K562 (cell line): Measurements from ENCODE around the gene PDE8A. TPM values are rescaled to one million over a fixed set of nuclear protein-coding genes. Genes with fewer than 3 reads are reported as not detected.

Experiments
- AFF1 ChIP-seq, 2 experiments: fragments of 450-650 bp; IDR thresholded peaks; 2 replicates each; pipeline ENCODE4 v1.6.1; 2018; ENCODE audit warnings: mild to moderate bottlenecking in 2 of 2, low read depth in 1 of 2; ENCODE audit not compliant: partially characterized antibody in 2 of 2
- ARID1B ChIP-seq: fragments of 450-650 bp; IDR thresholded peaks from 2 replicates; pipeline ENCODE4 v1.6.1; 2016; ENCODE audit warnings: antibody characterized with exemption, mild to moderate bottlenecking, inconsistent platforms
- DMBX1 ChIP-seq: fragments of 250-450 bp; sonication (Bioruptor Pico); IDR thresholded peaks from 2 replicates; pipeline ENCODE4 v1.8.0; 2022; ENCODE audit warnings: inconsistent platforms, mild to moderate bottlenecking, moderate library complexity, borderline replicate concordance
- ELF4 ChIP-seq: fragments of 450-650 bp; formaldehyde crosslinking; IDR thresholded peaks from 2 replicates; pipeline ENCODE4 v1.4.0; 2022; ENCODE audit warnings: missing genetic modification characterization
- IFI16 ChIP-seq: fragments of 250-450 bp; sonication (Bioruptor Pico); IDR thresholded peaks from 2 replicates; pipeline ENCODE4 v2.1.2; 2022; ENCODE audit warnings: mild to moderate bottlenecking, inconsistent platforms
- IRF1 ChIP-seq: sonication (generic); formaldehyde crosslinking; IDR thresholded peaks from 2 replicates; pipeline ENCODE4 v1.8.0; 2022; ENCODE audit warnings: missing genetic modification reagents, mild to moderate bottlenecking, borderline replicate concordance
- IRF2 ChIP-seq: sonication (generic); formaldehyde crosslinking; IDR thresholded peaks from 2 replicates; pipeline ENCODE4 v1.8.1; 2022; ENCODE audit warnings: mild to moderate bottlenecking, missing genetic modification reagents
- JUND ChIP-seq, 2 experiments: IDR thresholded peaks; 2 replicates in 1 of 2; 3 replicates in 1 of 2; pipeline ENCODE4 v1.6.1; 2011; ENCODE audit warnings: borderline replicate concordance in 2 of 2, low read depth in 2 of 2, low read length in 2 of 2, improper control_type of control experiment in 1 of 2, missing biosample characterization in 1 of 2, missing genetic modification characterization in 1 of 2, missing genetic modification reagents in 1 of 2
- KLF16 ChIP-seq: IDR thresholded peaks from 2 replicates; pipeline ENCODE4 v1.6.1; 2016; ENCODE audit warnings: antibody characterized with exemption
- LARP7 ChIP-seq: fragments of 450-650 bp; IDR thresholded peaks from 2 replicates; pipeline ENCODE4 v1.6.1; 2016
- NR2F6 ChIP-seq: fragments of 450-650 bp; formaldehyde crosslinking; IDR thresholded peaks from 2 replicates; pipeline ENCODE4 v1.4.0; 2020; ENCODE audit warnings: mild to moderate bottlenecking
- NRF1 ChIP-seq, 2 experiments: fragments of 450-650 bp; IDR thresholded peaks in 1 of 2; conservative IDR thresholded peaks in 1 of 2; 2 replicates each; pipeline ENCODE4 v1.6.1; 2014; ENCODE audit warnings: mild to moderate bottlenecking in 2 of 2
- RBM22 ChIP-seq: fragments of 200-400 bp; formaldehyde crosslinking; IDR thresholded peaks from 2 replicates; pipeline ENCODE4 v1.6.1; 2018; ENCODE audit warnings: low read length, low read depth; ENCODE audit not compliant: poor library complexity, severe bottlenecking
- SFPQ ChIP-seq: fragments of 200-400 bp; formaldehyde crosslinking; IDR thresholded peaks from 2 replicates; pipeline ENCODE4 v1.6.1; 2017; ENCODE audit warnings: mild to moderate bottlenecking, low read depth, low read length, moderate library complexity
- TFAP4 ChIP-seq: sonication (generic); formaldehyde crosslinking; IDR thresholded peaks from 2 replicates; pipeline ENCODE4 v1.8.0; 2022; ENCODE audit warnings: missing genetic modification reagents, mild to moderate bottlenecking, moderate library complexity, borderline replicate concordance
- ZNF174 ChIP-seq: fragments of 250-450 bp; sonication (Bioruptor Pico); IDR thresholded peaks from 2 replicates; pipeline ENCODE4 v1.4.0; 2020; ENCODE audit warnings: mild to moderate bottlenecking
- ZNF57 ChIP-seq: fragments of 450-650 bp; formaldehyde crosslinking; IDR thresholded peaks from 2 replicates; pipeline ENCODE4 v1.4.0; 2020; ENCODE audit warnings: mild to moderate bottlenecking, moderate library complexity
- ZNF668 ChIP-seq: fragments of 250-450 bp; sonication (Bioruptor Pico); IDR thresholded peaks from 2 replicates; pipeline ENCODE4 v1.8.0; 2022; ENCODE audit warnings: mild to moderate bottlenecking, inconsistent platforms
- polyA plus RNA-seq, 8 experiments: library from polyadenylated mRNA; depleted of rRNA in 4 of 8; stranded (reverse) in 5 of 8; unstranded in 3 of 8; fragments of >200 nt; fragmentation: Nextera tagmentation in 2 of 8; fragmentation: Illumina TruSeq in 1 of 8; extraction: Ambion mirVana in 2 of 8; extraction: Trizol in 1 of 8; gene quantifications; 2 replicates each; pipeline versions ENCODE4 v1.2.1 to v1.2.3, GENCODE V29; 2011 to 2014; ENCODE audit warnings: inconsistent platforms in 1 of 8, missing spikeins in 1 of 8
- total RNA-seq, 7 experiments: library from RNA; depleted of rRNA in 6 of 7; stranded (reverse); fragments of >200 nt in 6 of 7; fragmentation: Illumina TruSeq in 2 of 7; extraction: Trizol in 2 of 7; gene quantifications; 2 replicates each; pipeline versions ENCODE4 v1.2.1 to v1.2.3, GENCODE V29; 2011 to 2021; ENCODE audit warnings: low replicate concordance in 1 of 7

The PDE8A gene
- total and polyA plus RNA-seq, 9 of the 15 experiments (the other 6 are each of a cell fraction or from before 2014, with no cell fraction given): 5.9 to 40.3 (median 19.8) TPM

- TF ChIP-seq IRF1: no peak
- peak; percentile 61; the same call in 1 of the 2 replicates for TF ChIP-seq TFAP4 (CRISPR knock-in tag)
- no peak for TF ChIP-seq IRF2 (CRISPR knock-in tag)
- TF ChIP-seq ARID1B: peak; percentile 37
- TF ChIP-seq NR2F6 (CRISPR knock-in tag): no peak
- no peak for TF ChIP-seq ELF4 (CRISPR knock-in tag)
- TF ChIP-seq AFF1 (IDR thresholded peaks at IDR 0.05; ENCODE audit: low read depth in 1 of 2, partially characterized antibody in 2 of 2): no peak
- TF ChIP-seq ZNF668 (CRISPR knock-in tag): no peak; the same call in 1 of the 2 replicates
- no peak for TF ChIP-seq LARP7
- TF ChIP-seq JUND (IDR thresholded peaks at IDR 0.05; ENCODE audit: borderline replicate concordance, low read depth, low read length): no peak
- no peak for TF ChIP-seq JUND (tag; IDR thresholded peaks at IDR 0.05; ENCODE audit: borderline replicate concordance, low read depth, low read length)
- TF ChIP-seq KLF16: 0 out of 2 replicates have a peak, but pooled peaks have one; percentile 11
- TF ChIP-seq SFPQ: no peak
- no peak for TF ChIP-seq ZNF57 (CRISPR knock-in tag)
- TF ChIP-seq ZNF174 (CRISPR knock-in tag): no peak
- no peak for TF ChIP-seq IFI16 (CRISPR knock-in tag)
- TF ChIP-seq NRF1 (conservative IDR thresholded peaks at IDR 0.05 in 1 of 2, IDR thresholded peaks at IDR 0.05 in 1 of 2): no peak
- no peak for TF ChIP-seq RBM22
- no peak for TF ChIP-seq DMBX1
These were observed 44.5 kb upstream of the PDE8A start (continued) for GRCh38 chr15:84937144-84937543.
